AG04449 (cell line): Measurements from ENCODE around the gene TNFAIP3.

ENCODE experiments used
- CTCF ChIA-PET: fragments of 350-600 bp; formaldehyde crosslinking; extraction: SDS; loops from one replicate; lab custom pipeline; 2021; ENCODE audit warnings: antibody characterized with exemption; lab: Yijun Ruan, JAX
- POLR2A ChIA-PET: fragments of 400-600, 350-600 bp; formaldehyde crosslinking; extraction: SDS; loops from one replicate; lab custom pipeline; 2020; ENCODE audit warnings: antibody characterized with exemption, inconsistent platforms; lab: Yijun Ruan, JAX
- DNase-seq: peaks from one replicate; pipeline ENCODE4 v3.0.0-alpha.2; 2010; ENCODE audit warnings: low read depth, low spot score
- H3K4me3 ChIP-seq: 2 replicates; pipeline ENCODE4 v1.5.1; 2011; ENCODE audit warnings: low read depth, mild to moderate bottlenecking, control low read depth, low read length
- TF ChIP-seq, protein P1 (sequence below): IDR thresholded peaks from one replicate; pipeline ENCODE4 v1.5.1; 2011; ENCODE audit warnings: mild to moderate bottlenecking, moderate library complexity, low read length, control low read depth, inconsistent platforms; ENCODE audit not compliant: insufficient read depth; ENCODE audit errors: missing control alignments

TNFAIP3 gene

DNA sequence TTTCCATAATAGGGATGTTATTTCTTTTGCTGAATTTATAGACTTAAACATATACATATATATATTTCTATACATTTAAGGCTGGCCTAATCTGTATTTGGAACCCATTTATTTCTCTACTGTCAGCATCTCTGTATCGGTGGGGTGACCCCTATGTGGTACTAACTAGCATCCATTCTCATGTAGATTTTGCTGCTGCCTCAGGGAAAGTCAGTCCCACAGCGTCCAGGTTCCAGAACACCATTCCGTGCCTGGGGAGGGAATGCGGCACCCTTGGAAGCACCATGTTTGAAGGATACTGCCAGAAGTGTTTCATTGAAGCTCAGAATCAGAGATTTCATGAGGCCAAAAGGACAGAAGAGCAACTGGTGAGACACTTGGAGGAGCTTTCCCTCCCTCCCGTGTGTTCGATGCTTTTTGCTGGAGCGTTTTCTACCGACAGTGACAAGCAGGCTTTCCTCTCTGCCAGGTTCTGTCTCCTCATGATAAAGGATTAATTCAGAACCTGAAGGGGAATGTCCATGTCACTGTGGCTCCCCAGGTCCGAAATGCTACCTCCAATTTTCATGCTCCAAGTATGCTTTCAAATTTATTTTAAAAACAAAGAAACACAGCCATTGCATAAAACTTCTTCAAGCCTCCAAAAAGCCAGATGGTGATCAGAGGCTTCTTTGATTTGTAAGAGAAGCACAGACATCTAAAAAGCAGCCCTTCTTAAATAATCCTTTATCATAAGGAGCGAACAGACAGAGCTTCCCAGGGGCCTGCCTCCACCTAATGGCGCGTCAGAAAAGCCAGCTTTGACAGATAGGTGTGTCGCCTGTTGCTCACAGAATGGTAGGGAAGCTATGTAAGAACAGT, 13.1 kb downstream of the TNFAIP3 start:
- TF ChIP-seq, protein P1, sequence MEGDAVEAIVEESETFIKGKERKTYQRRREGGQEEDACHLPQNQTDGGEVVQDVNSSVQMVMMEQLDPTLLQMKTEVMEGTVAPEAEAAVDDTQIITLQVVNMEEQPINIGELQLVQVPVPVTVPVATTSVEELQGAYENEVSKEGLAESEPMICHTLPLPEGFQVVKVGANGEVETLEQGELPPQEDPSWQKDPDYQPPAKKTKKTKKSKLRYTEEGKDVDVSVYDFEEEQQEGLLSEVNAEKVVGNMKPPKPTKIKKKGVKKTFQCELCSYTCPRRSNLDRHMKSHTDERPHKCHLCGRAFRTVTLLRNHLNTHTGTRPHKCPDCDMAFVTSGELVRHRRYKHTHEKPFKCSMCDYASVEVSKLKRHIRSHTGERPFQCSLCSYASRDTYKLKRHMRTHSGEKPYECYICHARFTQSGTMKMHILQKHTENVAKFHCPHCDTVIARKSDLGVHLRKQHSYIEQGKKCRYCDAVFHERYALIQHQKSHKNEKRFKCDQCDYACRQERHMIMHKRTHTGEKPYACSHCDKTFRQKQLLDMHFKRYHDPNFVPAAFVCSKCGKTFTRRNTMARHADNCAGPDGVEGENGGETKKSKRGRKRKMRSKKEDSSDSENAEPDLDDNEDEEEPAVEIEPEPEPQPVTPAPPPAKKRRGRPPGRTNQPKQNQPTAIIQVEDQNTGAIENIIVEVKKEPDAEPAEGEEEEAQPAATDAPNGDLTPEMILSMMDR: no peak
- ChIA-PET CTCF (interaction anchor here (0.8 to 4.8 kb wide), 4 partner anchors 10 to 175 kb away, joined by 3 to 67 read pairs (median 10); partner anchors contain the start of gene TNFAIP3), POLR2A (no interaction called here)
- DNase-seq: no peak
- no peak overlapping the region for H3K4me3 ChIP-seq

DNA sequence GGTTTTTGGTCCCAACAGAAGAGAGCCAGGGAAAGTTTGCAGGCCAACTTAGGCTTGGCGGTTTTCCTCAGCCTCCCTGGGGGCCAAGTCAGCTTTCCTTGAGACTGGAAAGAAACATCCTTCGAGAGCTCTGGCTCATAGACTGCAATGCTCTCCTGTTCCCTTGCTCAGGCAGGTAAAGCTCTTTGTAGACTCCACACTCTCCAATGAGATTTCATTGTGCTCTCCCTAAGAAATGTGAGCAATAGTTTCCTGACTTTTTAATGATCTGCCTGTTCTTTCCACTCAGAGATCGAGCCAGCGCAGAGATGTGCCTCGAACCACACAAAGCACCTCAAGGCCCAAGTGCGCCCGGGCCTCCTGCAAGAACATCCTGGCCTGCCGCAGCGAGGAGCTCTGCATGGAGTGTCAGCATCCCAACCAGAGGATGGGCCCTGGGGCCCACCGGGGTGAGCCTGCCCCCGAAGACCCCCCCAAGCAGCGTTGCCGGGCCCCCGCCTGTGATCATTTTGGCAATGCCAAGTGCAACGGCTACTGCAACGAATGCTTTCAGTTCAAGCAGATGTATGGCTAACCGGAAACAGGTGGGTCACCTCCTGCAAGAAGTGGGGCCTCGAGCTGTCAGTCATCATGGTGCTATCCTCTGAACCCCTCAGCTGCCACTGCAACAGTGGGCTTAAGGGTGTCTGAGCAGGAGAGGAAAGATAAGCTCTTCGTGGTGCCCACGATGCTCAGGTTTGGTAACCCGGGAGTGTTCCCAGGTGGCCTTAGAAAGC, 13.9 kb downstream of the TNFAIP3 start:
- CTCF ChIA-PET: interaction anchor here (0.8 to 4.8 kb wide), 8 partner anchors 11 to 176 kb away, joined by 3 to 67 read pairs (median 4); partner anchors contain the start of gene TNFAIP3

DNA sequence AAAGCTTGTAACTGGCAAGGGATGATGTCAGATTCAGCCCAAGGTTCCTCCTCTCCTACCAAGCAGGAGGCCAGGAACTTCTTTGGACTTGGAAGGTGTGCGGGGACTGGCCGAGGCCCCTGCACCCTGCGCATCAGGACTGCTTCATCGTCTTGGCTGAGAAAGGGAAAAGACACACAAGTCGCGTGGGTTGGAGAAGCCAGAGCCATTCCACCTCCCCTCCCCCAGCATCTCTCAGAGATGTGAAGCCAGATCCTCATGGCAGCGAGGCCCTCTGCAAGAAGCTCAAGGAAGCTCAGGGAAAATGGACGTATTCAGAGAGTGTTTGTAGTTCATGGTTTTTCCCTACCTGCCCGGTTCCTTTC, 14.4 kb downstream of the TNFAIP3 start:
- H3K4me3 ChIP-seq: no peak overlapping the region
- TF ChIP-seq, protein P1: no peak
- DNase-seq: no peak
- ChIA-PET POLR2A (interaction anchor here (0.5 to 1.3 kb wide), 4 partner anchors 12 to 14 kb away, joined by 3 to 7 read pairs (median 4); partner anchors contain the start of gene TNFAIP3), CTCF (interaction anchor here (0.7 to 4.8 kb wide), 10 partner anchors 11 to 177 kb away, joined by 3 to 67 read pairs (median 4); partner anchors contain the start of gene TNFAIP3)

More for the DNA sequence above, 13.9 kb downstream of the TNFAIP3 start:
- POLR2A ChIA-PET: interaction anchor here (0.5 to 0.8 kb wide), 2 partner anchors 12 to 14 kb away, joined by 3 read pairs; partner anchors contain the start of gene TNFAIP3
- TF ChIP-seq, protein P1: no peak
- H3K4me3 ChIP-seq: no peak overlapping the region
- no peak for DNase-seq

DNA sequence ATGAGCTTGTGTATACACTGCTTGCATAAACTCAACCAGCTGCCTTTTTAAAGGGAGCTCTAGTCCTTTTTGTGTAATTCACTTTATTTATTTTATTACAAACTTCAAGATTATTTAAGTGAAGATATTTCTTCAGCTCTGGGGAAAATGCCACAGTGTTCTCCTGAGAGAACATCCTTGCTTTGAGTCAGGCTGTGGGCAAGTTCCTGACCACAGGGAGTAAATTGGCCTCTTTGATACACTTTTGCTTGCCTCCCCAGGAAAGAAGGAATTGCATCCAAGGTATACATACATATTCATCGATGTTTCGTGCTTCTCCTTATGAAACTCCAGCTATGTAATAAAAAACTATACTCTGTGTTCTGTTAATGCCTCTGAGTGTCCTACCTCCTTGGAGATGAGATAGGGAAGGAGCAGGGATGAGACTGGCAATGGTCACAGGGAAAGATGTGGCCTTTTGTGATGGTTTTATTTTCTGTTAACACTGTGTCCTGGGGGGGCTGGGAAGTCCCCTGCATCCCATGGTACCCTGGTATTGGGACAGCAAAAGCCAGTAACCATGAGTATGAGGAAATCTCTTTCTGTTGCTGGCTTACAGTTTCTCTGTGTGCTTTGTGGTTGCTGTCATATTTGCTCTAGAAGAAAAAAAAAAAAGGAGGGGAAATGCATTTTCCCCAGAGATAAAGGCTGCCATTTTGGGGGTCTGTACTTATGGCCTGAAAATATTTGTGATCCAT, 15.3 kb downstream of the TNFAIP3 start:
- no peak overlapping the region for H3K4me3 ChIP-seq
- ChIA-PET POLR2A (interaction anchor here (1.2 to 1.3 kb wide), 2 partner anchors 11 to 13 kb away, joined by 6 to 7 read pairs; no protein-coding TSS in a partner anchor), CTCF (interaction anchor here (0.7 to 4.8 kb wide), 11 partner anchors 12 to 178 kb away, joined by 3 to 67 read pairs (median 4); partner anchors contain the start of gene TNFAIP3)
- peak; percentile 45 for DNase-seq
- TF ChIP-seq, protein P1: no peak

DNA sequence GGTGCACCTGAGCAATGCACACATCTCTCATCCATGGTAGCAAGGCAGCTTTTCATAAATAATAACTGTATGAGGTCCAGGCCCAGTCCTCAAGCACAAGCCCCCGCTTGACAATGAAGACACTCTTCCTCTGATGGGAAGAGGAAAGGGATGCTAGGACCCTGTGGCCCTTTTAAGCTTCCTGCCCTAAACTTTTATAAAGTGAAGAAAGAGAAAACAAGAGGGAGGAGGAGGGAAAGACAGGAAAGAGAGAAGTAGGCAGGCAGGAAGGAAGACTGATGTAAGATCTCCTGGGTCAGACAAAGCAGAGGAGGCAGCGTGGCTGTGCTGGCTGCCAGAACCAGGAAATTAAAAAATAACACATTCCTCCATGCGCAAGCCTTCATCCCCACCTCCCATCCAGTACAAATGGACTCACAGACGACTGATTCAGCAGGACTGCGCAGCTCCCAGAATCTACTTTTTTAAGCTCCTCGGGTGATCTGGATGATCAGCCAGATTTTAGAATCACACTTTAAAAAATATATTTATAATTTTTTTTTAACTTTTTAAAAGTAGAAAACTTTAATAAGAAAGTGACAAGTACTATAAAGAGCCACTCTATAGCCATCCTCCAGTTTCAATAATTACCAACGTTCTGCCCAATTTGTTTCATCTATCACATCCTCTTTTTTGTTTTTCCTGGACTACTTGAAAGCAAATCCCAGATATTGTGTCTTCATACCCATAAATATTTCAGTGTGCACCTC, 16.5 kb downstream of the TNFAIP3 start:
- H3K4me3 ChIP-seq: no peak overlapping the region
- DNase-seq: no peak
- TF ChIP-seq, protein P1: no peak
- ChIA-PET POLR2A (no interaction called here), CTCF (interaction anchor here (0.6 to 4.8 kb wide), 7 partner anchors 13 to 186 kb away, joined by 3 to 67 read pairs (median 3); partner anchors contain the start of gene TNFAIP3)
